Parathyroid adenoma (tissue), 2 donors: ENCODE data around the gene NPHS1.

ENCODE experiments used
- H2AFZ ChIP-seq: fragments of 300-600 bp; sonication (generic); one replicate; pipeline ENCODE4 v1.7.0; 2017; ENCODE audit warnings: antibody characterized with exemption, mild to moderate bottlenecking
- H3K27ac ChIP-seq: fragments of 300-600 bp; sonication (generic); one replicate; pipeline ENCODE4 v1.7.0; 2017
- H3K27me3 ChIP-seq: fragments of 300-600 bp; sonication (generic); one replicate; pipeline ENCODE4 v1.7.0; 2017; ENCODE audit warnings: low read length; ENCODE audit not compliant: control insufficient read depth, insufficient read depth
- H3K36me3 ChIP-seq: fragments of 300-600 bp; sonication (generic); one replicate; pipeline ENCODE4 v1.7.0; 2017; ENCODE audit warnings: low read length; ENCODE audit not compliant: control insufficient read depth, insufficient read depth
- H3K4me1 ChIP-seq: fragments of 300-600 bp; sonication (generic); one replicate; pipeline ENCODE4 v1.7.0; 2017; ENCODE audit warnings: control low read depth
- H3K4me2 ChIP-seq: fragments of 300-600 bp; sonication (generic); one replicate; pipeline ENCODE4 v1.7.0; 2017; ENCODE audit warnings: low read length
- H3K4me3 ChIP-seq: fragments of 300-600 bp; sonication (generic); one replicate; pipeline ENCODE4 v1.7.0; 2017; ENCODE audit warnings: low read depth, low read length
- H3K79me2 ChIP-seq: fragments of 300-600 bp; sonication (generic); one replicate; pipeline ENCODE4 v1.7.0; 2017; ENCODE audit warnings: control low read depth
- H3K9ac ChIP-seq: fragments of 300-600 bp; sonication (generic); one replicate; pipeline ENCODE4 v1.7.0; 2017; ENCODE audit warnings: mild to moderate bottlenecking
- H3K9me3 ChIP-seq: fragments of 300-600 bp; sonication (generic); one replicate; pipeline ENCODE4 v1.7.0; 2017; ENCODE audit warnings: low read length; ENCODE audit not compliant: control insufficient read depth
- TF ChIP-seq, protein P1 (sequence below): fragments of 300-600 bp; sonication (generic); IDR thresholded peaks from one replicate; pipeline ENCODE4 v1.7.0; 2017; ENCODE audit warnings: antibody characterized with exemption, mild to moderate bottlenecking
- donor health status: primary hyperparathyroidism.

NPHS1 gene

GRCh38 chr19:35788205-35788960 is 63.9 kb downstream of the NPHS1 start:
- H3K9ac ChIP-seq: no peak overlapping the region
- no peak overlapping the region for H3K4me2 ChIP-seq
- H3K4me3 ChIP-seq: no peak overlapping the region
- H3K9me3 ChIP-seq: no peaks in the 10 kb centered on the region
- H3K79me2 ChIP-seq: no peaks in the 10 kb centered on the region
- no peak overlapping the region for H2AFZ ChIP-seq
- H3K27me3 ChIP-seq: no peaks in the 10 kb centered on the region
- no peak overlapping the region for H3K27ac ChIP-seq
- H3K4me1 ChIP-seq: no peaks in the 10 kb centered on the region
- no peaks in the 10 kb centered on the region for H3K36me3 ChIP-seq
- TF ChIP-seq, protein P1, sequence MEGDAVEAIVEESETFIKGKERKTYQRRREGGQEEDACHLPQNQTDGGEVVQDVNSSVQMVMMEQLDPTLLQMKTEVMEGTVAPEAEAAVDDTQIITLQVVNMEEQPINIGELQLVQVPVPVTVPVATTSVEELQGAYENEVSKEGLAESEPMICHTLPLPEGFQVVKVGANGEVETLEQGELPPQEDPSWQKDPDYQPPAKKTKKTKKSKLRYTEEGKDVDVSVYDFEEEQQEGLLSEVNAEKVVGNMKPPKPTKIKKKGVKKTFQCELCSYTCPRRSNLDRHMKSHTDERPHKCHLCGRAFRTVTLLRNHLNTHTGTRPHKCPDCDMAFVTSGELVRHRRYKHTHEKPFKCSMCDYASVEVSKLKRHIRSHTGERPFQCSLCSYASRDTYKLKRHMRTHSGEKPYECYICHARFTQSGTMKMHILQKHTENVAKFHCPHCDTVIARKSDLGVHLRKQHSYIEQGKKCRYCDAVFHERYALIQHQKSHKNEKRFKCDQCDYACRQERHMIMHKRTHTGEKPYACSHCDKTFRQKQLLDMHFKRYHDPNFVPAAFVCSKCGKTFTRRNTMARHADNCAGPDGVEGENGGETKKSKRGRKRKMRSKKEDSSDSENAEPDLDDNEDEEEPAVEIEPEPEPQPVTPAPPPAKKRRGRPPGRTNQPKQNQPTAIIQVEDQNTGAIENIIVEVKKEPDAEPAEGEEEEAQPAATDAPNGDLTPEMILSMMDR: no peak

GRCh38 chr19:35787227-35787799 is 65.0 kb downstream of the NPHS1 start:
- no peak overlapping the region for H3K9ac ChIP-seq
- TF ChIP-seq, protein P1: no peak

GRCh38 chr19:35786299-35787160 is 65.8 kb downstream of the NPHS1 start:
- TF ChIP-seq, protein P1: no peak
- no peaks in the 10 kb centered on the region for H3K36me3 ChIP-seq

More at GRCh38 chr19:35787227-35787799, 65.0 kb downstream of the NPHS1 start:
- no peaks in the 10 kb centered on the region for H3K4me1 ChIP-seq
- no peaks in the 10 kb centered on the region for H3K36me3 ChIP-seq
- no peaks in the 10 kb centered on the region for H3K79me2 ChIP-seq
- no peaks in the 10 kb centered on the region for H3K27me3 ChIP-seq
- no peak overlapping the region for H3K4me2 ChIP-seq
- no peak overlapping the region for H2AFZ ChIP-seq
- no peak overlapping the region for H3K4me3 ChIP-seq
- no peaks in the 10 kb centered on the region for H3K9me3 ChIP-seq
- no peak overlapping the region for H3K27ac ChIP-seq

GRCh38 chr19:35785339-35785627 is 67.0 kb downstream of the NPHS1 start:
- Histone ChIP-seq H2AFZ (no peak overlapping the region), H3K27me3 (no peaks in the 10 kb centered on the region), H3K4me3 (no peak overlapping the region), H3K9ac (no peak overlapping the region), H3K36me3 (no peaks in the 10 kb centered on the region), H3K79me2 (no peaks in the 10 kb centered on the region), H3K4me1 (no peaks in the 10 kb centered on the region), H3K9me3 (no peaks in the 10 kb centered on the region), H3K4me2 (no peak overlapping the region), H3K27ac (no peak overlapping the region)
- TF ChIP-seq, protein P1: no peak

More at GRCh38 chr19:35786299-35787160, 65.8 kb downstream of the NPHS1 start:
- H2AFZ ChIP-seq: no peak overlapping the region
- H3K79me2 ChIP-seq: no peaks in the 10 kb centered on the region
- H3K4me3 ChIP-seq: no peak overlapping the region
- no peaks in the 10 kb centered on the region for H3K9me3 ChIP-seq
- no peaks in the 10 kb centered on the region for H3K27me3 ChIP-seq
- H3K4me2 ChIP-seq: no peak overlapping the region
- no peaks in the 10 kb centered on the region for H3K4me1 ChIP-seq
- no peak overlapping the region for H3K9ac ChIP-seq
- H3K27ac ChIP-seq: no peak overlapping the region
